GM12864 (cell line): ENCODE measurements around the gene PAFAH1B2.

Experiments
- DNase-seq: peaks from one replicate; pipeline ENCODE4 v3.0.0-alpha.2; 2011; ENCODE audit warnings: low read depth
- H3K4me3 ChIP-seq: 2 replicates; pipeline ENCODE4 v1.5.1; 2011; ENCODE audit warnings: mild to moderate bottlenecking, low read depth, low read length, control low read depth
- TF ChIP-seq, protein P1 (sequence below): IDR thresholded peaks from 2 replicates; pipeline ENCODE4 v1.5.1; 2011; ENCODE audit warnings: low read depth, mild to moderate bottlenecking, moderate library complexity, low read length, control low read depth, inconsistent platforms; ENCODE audit errors: missing control alignments

Gene PAFAH1B2

DNA sequence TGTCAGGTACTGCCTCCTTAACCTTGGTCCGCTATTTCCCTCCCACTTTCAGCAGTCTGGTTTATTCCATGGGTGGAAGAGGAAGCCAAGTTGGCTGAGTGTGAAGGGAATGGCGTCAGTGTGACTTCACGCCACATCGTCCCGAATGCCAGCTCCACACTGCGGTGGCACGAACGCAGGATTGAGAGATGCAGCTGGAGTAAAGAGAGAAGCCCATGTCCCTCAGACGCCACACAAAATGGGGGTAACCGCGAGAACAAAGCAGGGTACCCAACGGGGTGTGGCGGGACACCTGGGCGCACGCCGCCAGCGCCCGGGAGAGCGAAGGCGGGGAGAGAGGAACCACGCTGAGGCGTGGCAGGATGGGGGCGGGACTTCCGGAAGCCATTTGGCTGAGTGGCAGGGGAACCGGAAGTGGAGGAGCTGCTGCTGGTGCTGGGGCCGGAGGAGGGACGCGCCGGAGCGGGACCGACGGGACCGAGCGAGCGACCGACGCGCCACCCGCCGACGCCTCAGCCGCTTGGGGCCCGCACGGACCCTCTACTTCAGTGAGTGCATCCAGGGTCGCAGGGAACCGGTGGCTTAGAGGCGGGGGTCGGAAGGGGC lies at the start of gene PAFAH1B2:
PAFAH1B2 (plus strand) TSS at position 417 of the 606 bp plus-strand sequence. CDS start 8,161 bp downstream, outside the sequence.
- TF ChIP-seq, protein P1, sequence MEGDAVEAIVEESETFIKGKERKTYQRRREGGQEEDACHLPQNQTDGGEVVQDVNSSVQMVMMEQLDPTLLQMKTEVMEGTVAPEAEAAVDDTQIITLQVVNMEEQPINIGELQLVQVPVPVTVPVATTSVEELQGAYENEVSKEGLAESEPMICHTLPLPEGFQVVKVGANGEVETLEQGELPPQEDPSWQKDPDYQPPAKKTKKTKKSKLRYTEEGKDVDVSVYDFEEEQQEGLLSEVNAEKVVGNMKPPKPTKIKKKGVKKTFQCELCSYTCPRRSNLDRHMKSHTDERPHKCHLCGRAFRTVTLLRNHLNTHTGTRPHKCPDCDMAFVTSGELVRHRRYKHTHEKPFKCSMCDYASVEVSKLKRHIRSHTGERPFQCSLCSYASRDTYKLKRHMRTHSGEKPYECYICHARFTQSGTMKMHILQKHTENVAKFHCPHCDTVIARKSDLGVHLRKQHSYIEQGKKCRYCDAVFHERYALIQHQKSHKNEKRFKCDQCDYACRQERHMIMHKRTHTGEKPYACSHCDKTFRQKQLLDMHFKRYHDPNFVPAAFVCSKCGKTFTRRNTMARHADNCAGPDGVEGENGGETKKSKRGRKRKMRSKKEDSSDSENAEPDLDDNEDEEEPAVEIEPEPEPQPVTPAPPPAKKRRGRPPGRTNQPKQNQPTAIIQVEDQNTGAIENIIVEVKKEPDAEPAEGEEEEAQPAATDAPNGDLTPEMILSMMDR, result no peak
- peak; percentile 84 for DNase-seq
- H3K4me3 ChIP-seq, result peak within 1 kb of the TSS; percentile 78

GRCh38 chr11:117094776-117095175 lies 49.3 kb upstream of the PAFAH1B2 start:
- H3K4me3 ChIP-seq, result no peak overlapping the region
- TF ChIP-seq, protein P1, result no peak
- DNase-seq, result no peak

- no peak overlapping the region for H3K4me3 ChIP-seq
- DNase-seq, result no peak
- TF ChIP-seq, protein P1, result no peak
Observed at GRCh38 chr11:117095284-117096161, 48.6 kb upstream of the PAFAH1B2 start.

DNA sequence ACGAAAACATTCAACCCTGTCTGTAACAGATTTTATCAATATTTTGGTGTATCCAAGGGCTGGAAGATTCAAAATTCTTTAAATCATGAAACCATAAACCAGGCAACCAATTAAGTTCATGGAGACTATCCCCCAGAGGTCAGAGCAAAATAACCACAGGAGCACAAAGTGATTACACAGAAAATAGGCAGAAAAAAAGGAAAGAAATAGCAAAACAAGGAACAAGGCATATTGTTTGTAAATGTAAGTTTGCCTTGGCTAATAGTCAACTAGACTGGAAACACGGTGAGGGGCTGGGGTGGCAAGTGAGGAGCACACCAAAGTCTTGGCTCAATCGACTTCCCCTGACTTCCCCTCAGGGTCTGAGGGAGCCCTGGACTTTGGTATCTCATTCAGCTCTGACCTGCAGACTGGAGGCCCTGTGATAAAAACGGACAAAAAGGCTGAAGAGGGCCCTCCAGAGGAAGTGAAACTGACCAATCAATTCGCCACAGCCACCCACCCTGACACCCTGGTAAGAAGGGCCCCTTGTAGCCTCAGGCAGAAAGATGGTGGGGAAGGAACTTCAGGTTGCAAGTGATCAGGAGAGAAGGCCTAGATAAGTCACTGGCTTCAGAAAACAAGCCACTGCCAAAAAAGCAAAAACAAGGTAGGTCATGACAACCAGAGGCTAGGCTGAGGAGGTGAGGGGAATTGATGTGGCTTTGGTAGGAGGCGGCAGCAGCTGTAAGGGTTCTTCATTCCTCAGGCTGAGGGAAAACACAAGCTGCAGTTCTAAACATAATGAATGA lies 47.7 kb upstream of the PAFAH1B2 start:
- TF ChIP-seq, protein P1, result no peak

GRCh38 chr11:117097014-117097388 lies 47.1 kb upstream of the PAFAH1B2 start:
- TF ChIP-seq, protein P1, result no peak
- peak overlapping the region; percentile 91 for H3K4me3 ChIP-seq
- no peak for DNase-seq

More for the DNA sequence above, 47.7 kb upstream of the PAFAH1B2 start:
- no peak for DNase-seq
- H3K4me3 ChIP-seq, result peak overlapping the region; percentile 91

- DNase-seq, result no peak
- TF ChIP-seq, protein P1, result no peak
- peak overlapping the region; percentile 91 for H3K4me3 ChIP-seq
Observed at GRCh38 chr11:117097389-117098268, 46.5 kb upstream of the PAFAH1B2 start.
